NCI-H1417 (cell line): ENCODE measurements around the gene LRRC32.
"Not testable (repeated sequence)": the region's sequence is repeated elsewhere in the genome, so short reads cannot be mapped to it uniquely, and the experiment has no call there.

ENCODE experiments used
- DNase-seq, 3 experiments: peaks; one replicate each; lab custom pipeline; 2025; lab: John Stamatoyannopoulos, UW

Gene LRRC32

DNA sequence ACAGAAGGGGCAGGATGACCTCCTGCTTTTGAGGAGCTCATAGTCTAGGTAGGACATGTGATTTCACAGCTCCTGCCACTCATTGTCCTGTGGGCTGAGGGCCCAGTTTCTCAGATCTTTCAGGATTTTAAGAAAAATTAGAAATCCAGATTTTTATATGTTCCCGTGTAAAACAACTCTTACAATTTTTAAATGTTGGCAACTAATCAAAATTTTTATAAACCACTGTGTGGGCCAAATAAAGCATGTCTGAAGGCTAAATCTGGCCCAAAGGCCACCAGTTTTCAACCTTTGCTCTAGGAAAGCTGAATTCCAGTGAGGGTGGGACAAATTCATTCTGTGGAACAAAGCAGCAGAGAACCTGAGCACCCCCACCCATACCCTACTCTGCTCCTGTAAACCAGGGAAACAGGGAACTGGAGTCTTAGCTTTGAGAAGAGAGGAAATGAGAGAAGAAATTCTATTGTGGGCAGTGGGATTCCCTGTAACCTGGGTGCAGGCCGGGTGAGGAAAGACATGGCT lies 20.6 kb downstream of the LRRC32 start:
- DNase-seq, result no peak

DNA sequence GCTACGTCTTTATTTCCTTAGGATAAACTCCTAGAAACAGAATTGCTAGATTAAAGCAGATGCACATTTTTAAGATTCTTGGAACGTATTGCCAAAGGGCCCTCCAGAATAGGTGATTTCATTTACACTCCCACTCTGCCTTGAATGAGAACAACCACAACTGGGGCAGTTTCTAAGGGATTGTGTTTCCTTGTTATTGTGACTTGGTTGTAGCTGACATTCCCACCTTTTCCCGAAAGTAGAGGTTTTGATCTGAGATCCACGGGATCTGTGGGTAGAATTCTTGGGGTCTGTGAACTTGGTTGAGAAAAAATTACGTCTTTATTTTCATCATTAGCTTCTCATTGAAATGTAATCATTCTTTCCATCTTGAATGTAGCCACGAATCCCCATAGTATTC lies 21.5 kb downstream of the LRRC32 start:
- DNase-seq, result no peak

DNA sequence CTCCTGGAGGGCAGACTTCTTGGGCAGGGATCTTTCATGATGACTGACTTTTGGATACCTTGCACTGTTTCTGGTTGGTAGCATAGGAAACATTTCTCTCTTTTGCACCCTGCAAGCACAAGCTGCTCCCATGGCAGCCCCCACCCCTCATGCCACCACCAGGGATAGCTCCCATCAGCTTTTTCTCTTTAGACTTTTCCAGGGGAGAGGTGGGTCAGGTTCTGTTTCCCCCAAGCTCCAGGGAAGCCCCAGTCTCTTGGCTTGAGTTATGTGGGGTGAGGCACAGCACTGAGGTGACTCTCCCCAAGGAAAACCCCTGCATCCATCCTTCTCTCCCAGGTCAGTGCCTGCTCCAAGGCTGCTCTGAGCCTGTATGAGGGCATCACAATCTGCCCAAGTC lies 22.5 kb downstream of the LRRC32 start:
- no peak for DNase-seq

DNA sequence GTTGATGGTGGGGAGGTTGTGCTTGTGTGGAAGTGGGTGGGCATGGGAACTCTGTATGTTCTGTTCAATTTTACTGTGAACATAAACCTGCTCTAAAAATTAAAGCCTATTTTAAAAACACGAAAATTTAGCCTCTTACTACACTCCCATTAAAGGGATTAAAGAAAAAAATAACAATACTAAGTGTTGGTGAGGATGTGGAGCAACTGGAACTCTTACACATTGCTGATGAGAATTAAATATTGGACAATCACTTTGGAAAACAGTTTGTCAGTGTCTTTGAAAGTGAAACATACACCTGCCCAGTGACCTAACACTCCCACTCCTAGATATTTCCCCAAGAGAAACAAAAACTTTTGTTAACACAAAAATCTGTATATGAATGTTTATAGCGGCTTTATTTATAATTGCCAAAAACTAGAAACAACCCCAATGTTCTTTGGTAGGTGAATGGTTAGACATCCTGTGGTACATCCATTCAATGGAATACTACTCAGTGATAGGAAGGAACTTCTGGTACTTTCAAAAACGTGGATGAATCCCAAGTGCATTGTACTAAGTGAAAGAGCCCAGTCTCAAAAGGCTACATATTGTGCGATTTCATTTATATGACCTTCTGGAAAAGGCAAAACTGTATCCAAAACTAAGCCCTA lies 23.5 kb downstream of the LRRC32 start:
- DNase-seq, result no peak

DNA sequence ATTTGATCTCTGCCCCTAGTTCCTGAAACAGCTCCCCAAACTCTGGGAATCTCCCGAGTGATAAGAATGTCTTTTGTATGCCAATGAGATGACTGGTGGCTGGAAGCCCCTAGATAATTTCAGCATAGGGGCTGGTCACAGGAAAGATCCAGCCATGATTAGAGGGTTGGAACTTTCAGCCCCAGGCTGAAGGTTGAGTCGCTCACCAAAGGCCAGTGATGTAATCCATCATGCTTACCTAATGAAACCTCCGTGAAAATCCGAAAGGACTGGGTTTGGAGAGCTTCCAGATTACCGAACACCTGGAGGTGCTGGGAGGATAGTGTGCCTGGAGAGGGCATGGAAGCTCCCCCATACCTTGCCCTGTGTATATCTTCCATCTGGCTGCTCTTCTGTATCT lies 26.0 kb downstream of the LRRC32 start:
- no peak for DNase-seq

DNA sequence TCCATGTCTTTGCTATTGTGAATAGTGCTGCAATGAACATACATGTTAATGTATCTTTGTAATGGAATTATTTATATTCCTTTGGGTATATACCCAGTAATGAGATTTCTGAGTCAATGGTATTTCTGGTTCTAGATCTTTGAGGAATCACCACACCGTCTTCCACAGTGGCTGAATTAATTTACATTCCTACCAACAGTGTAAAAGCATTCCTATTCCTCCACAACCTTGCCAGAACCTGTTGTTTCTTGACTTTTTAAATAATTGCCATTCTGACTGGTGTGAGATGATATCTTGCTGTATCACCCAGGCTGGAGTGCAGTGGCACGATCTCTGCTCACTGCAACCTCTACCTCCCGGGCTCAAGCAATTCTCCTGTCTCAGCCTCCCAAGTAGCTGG lies 26.8 kb downstream of the LRRC32 start:
- DNase-seq, result not testable (repeated sequence)

DNA sequence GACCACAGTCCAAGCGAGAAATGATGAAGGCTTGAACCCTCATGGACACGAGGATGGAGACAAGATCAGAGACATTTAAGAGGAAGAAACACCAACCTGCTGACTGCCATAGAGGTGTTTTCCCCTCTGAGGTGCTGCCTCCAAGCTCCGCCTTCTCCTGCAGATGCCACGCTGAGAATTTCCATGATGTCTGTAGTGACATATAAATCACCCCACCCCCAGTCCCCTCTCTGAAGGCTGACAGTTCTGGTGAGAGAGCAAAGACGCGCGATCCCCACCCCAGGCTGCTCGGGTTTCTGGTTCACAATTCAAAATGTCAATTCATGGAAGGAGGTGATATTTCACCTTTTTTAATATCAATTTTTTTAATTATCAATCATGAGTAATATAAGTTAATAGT lies 28.2 kb downstream of the LRRC32 start:
- DNase-seq, result peak; percentile 55 to 75 (median 73)

DNA sequence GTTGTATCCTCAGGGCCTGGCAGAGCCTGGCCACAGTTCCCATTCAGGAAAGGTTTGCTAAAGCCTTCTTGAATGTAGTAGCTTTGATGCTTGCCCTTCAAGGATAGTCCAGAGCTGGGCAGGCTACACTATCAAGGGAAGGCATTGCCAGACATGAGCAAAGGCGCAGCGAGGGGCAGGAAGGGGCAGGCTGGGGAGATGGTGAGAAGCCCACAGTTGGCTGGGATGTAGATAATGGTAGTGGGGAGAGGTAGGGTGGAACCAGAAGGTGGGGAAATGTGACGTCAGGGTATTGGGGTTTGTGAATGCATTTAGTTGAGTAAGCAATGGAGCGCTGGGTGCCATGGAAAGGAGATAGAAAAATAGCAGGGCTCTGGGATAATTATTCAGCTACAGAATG lies 28.6 kb downstream of the LRRC32 start:
- no peak for DNase-seq

DNA sequence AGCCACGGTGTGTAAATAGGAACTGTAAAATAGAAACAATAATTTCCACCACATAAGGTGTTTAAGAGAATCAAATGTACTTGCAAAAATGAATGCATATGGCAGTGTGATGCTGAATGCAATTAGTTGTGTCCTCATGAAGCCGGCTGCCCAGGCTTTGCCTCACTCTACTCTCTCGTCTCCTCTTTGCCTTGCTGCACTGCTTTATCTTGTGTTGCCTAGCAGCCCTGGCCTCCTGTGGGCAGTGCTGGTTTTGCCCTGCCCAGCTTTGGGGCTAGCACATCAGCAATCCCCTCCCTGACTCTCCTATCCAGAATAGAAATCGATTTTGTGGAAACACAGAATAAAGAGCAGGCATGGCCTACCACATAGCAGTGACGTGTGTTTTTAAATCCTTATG lies 30.0 kb downstream of the LRRC32 start:
- peak; percentile 17 to 57 (median 18) for DNase-seq

DNA sequence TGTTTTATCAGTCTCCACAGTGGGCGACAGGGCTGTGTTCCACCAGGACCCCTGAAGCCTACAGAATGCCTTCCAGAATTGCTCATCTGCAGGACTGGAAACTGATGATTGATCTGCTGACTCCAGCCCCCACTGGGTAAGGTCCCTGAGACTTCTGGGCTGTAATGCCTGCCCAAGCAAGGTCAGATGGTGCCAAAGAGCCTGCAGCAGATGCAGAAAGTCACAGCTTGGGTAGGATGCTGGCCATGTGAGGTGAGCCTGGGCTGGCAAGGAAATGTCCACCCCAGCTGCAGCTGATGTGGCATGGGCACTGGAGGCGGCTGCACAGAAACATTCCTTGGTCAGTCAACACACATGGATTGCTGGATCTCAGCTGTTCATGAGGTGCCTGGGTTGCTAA lies 30.9 kb downstream of the LRRC32 start:
- no peak for DNase-seq

DNA sequence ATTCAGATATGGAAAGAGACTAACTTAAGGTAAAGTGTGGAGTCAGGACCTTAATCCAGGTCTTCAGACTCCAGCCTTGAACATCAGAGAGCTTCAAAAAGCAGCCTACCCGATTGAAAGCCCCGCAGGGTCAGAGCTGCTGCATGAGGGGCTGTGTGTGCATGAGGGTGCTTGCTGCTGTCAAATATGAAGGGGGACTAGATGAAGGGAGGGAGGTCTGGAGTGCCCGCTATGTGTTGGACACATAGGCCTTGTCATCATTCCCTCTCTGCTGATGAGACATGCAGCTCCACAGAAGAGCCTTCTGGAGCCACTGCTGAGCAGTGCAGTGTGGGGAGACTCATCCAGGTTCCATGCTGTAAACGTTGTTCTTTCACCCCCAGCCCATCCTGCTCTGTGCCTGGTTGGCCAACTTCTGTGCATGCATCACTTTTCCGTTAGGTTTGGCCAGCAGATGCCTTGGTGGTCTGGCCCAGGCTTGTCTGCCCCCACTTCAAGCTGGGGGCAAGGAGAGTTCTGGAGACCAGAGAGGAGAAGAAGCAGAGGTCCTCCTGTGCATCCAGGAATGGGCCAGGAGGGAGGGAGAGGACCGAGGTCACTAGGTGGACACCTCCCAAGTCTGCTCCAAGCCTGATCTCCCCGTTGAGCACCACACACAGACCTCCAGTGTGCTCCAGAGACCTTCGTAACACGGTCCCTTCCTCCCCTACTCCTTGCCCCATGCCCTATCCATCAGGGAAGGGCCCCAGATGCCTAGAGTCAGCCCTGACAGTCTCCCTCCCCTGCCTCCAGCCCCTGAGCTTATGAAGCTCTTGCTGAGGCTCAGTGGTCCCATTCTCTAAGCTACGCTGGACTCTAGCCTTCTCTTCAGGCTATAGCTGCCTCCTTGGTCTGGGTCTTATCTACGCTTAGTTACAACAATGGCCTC lies 32.0 kb downstream of the LRRC32 start:
- no peak for DNase-seq

DNA sequence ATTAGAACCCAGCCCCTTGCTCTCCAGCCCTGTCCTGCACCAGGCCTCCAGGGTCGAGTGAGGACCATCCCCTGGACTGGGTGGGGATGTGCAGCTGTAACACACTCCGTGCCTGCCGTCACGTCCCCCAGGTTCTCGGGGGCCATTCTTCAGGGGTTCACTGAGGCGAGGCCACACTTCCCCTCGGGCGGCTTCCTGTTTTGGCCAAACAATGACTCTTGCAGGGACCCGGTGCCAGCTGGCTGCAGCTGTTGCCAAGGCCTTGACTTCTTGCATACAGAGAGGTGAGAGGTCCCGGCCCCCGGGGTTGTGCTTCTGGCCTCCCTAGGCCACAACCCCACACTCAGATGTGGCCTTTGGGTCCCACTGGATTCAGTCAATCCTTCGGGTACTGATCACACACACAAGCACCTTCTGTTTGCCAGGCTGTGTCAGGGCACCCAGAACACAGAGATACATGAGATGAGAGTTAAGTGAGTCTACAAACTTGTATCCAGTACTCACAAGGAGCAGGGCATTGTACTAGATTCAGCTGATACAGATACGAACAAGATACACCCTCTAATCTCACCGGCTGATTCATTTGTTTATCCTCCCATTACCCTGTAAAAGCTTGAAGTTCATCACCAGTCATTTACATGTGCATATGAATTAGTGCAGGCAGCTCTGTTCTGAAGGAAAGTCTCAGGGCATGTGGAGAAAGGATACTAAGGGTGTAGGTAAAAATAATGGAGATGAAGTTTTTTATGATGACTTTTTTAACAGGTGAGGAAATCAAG lies 32.9 kb downstream of the LRRC32 start:
- no peak for DNase-seq

DNA sequence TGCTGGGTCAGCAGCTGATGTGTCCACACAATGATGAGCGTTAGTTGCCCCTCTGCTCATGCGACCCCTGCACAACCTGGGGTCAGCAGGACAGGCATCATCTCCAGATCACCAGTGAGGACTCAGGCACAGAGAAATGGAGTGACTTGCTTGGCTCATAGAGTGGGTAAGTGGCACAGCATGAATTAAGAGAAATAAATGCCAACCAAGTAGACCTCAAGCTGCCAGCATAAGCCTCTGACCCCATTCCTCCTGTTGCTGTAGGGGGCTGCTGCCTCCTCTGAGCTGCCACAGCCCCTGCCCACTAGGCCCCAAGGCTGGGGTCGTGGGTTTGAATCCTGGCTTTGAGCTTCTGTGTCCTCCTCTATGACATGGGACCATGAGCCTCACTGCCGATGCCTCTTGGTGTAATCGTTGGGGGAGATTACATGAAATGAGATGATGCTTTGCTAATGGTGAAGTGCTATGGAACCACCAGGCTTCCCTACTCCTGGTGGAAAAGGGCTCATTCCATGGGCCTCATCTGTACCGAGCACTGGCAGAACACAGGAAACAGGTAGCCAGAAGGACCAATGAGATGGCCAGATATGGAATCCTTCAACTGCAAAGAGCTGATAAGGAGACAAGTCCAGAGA lies 33.6 kb downstream of the LRRC32 start:
- no peak for DNase-seq

DNA sequence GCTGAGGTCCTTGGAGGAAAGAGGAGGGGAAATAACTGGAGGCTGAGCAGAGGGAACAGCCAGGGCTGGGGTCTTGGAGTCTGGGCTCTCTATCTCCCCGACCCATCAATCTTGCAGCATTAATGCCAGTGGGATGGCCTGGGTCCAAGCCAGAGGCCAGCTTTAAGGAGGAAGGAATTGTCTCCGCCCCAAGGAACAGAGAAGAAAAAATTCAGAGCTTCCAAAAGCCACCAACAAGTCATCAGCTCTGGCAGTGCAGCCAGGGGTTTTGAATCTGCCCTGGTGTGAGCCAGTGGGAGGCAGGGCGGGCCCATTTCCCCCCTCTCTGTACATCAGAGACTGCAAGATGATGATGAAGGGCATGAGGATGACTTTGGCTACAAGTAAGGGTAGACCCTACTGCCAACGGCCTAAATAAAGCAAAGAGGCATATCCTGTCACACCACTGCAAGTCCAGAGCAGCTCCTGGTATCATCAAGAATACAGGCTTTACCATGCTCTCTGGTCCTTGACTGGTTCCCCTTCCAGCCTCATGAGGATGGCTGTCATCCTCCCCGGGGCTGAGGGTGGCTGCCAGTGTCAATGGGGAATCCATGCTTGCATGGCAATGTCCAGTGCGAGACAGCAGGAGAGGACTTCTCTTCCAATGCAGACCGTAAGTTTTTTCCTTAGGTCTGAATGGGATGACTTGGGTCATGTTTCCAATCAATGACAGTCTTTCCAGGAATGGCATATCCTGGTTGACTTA lies 34.4 kb downstream of the LRRC32 start:
- DNase-seq, result no peak

DNA sequence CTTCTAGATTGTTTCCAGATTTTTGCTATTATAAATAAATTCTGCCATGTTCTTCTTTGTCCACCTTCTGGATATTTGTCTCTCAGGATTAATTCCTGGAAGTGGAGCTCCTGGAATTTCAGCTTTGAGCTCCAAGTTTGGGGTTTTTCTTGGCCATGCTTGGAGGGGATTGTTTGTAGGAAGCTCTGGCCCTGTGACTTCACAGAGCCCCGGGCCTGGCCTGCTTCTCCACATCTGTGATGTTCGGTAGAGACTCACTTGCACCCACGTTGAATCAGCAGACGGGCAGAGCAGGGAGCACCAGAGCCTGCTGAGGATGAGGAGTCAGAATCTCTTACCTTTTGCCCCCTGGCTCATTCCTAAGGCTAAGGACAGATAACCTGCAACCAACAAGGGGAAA lies 35.7 kb downstream of the LRRC32 start:
- no peak for DNase-seq

DNA sequence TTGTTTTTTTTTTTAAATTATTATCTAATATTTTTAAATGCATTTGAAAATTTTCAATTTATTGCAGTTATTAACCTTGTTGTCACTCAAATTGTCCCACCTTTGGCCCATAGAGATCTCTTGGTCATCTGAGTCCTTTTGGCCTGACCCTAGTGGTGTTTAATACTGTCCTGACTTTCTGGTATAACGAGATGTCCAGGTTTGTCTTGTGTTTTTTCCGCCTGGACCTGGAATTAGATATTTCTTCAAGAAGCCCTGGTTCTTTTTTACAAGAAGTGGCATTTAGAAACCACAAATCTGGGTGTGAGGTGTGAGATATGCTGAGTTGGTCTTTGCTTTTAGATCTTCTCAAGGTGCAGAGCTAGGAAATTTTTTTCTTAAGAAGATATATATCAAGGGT lies 38.1 kb downstream of the LRRC32 start:
- no peak for DNase-seq

DNA sequence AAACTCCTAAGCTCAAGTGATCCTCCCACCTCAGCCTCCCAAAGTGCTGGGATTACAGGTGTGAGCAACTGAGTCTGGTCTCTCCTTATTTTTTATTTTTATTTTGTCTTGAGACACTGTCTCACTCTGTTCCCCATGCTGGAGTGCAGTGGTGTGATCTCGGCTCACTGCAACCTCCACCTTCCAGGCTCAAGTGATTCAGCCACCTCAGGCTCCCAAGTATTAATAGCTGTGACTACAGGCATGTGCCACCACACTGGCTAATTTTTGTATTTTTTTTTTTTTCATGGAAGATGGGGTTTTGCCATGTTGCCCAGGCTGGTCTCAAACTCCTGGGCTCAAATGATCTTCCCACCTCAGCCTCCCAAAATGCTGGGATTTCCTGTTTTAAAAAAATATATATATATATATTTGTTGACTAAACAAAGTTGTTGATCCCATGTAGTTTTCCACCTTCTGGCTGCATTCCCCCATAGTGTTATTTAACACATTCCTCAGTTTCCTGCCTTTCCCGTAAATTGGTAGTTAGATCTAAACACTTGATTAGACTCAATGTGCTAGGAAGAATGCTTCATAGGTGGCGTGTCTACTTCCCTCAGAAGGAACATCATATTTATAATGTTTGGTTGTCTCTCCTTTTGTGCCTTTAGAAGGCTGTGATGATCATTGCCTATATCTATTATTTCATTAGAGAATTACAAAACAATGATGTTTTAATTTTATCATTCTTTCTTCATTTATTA lies 38.8 kb downstream of the LRRC32 start:
- DNase-seq, result no peak

DNA sequence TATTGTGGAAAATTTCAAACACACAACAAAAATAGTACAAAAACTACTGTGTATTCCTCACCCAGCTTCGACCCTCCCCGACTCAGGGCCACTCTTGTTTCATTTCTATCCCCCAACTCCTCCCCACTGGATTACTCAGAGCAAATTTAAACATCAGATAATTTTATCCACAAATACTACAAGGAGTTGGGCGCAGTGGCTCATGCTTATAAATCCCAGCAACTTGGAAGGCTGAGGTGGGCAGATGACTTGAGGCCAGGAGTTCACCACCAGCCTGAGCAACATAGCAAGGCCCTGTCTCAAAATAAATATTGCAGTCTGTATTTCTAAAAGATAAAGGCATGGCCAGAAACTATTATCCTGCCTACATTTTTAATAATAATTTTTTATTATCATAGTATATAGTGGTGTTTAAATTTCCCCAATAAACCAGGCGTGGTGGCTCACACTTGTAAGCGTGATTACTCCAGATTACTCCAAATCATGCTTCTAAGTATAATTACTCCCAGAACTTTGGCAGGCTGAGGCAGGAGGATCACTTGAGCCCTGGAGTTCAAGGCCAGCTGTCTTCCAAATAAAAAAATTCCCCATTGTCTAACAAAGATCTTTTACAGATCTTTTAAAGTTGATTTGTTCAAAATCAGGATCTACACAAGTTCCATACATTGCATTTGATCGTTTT lies 39.8 kb downstream of the LRRC32 start:
- DNase-seq, result no peak

DNA sequence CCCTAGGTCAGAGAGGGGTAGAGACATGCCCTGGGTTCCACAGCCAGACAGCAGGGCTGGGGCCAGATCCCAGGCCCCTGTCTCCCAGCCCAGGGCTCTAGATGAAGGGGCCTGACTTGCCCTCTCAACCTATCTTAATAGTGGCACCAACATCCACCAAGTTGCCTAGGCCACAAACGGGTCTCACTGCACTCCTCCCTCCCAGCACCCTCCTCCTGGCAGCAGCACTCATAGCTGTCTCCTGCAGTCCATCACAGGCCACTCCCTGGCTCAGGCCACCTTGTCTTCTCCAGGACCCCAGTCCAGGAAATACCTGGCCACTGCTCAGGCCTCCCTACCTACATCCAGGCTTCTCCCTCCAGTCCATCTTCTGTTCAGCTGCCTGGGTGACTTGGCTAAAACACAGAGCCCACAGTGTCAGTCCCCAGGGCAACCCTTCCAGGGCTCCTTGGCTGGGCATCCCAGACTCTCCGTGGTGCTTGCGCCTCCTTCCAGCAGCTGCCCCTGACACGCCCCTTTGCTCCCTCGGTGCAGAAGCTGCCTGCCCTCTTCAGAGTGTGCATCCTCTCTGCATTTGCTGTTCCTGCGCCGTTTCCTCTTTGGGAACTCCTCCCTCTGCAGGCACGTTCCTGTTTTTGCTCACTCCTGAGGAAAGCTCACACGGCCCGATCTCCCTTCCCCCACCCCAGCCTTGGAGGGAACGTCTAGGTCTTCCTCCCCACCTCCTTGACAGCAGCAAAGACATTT lies 40.5 kb downstream of the LRRC32 start:
- no peak for DNase-seq
